Body of pancreas (tissue), 4 donors: ENCODE measurements around the gene B4GAT1.

Experiments used
- CTCF ChIP-seq, 7 experiments: fragments of 450-650 bp in 4 of 7; fragments of 200-600 bp in 3 of 7; sonication (generic) in 3 of 7; IDR thresholded peaks; one replicate each; pipeline ENCODE4 v1.5.1; 2016 to 2019; ENCODE audit warnings: antibody characterized with exemption in 7 of 7
- POLR2A ChIP-seq, 3 donors: fragments of 450-650 bp; IDR thresholded peaks; one replicate each; pipeline ENCODE4 v1.6.1; 2016; ENCODE audit warnings: antibody characterized with exemption in 3 of 3, mild to moderate bottlenecking in 2 of 3

- peak; percentile 18 to 48 (median 42) for TF ChIP-seq POLR2A (IDR thresholded peaks at IDR 0.05)
- no peak for TF ChIP-seq CTCF (IDR thresholded peaks at IDR 0.05)
These were observed 679 bp downstream of the B4GAT1 start for GRCh38 chr11:66346476-66347424.
